ENCODE data around the gene RASGEF1B.
"Not testable (repeated sequence)": the region's sequence is repeated elsewhere in the genome, so short reads cannot be mapped to it uniquely, and the experiment has no call there.

Gene RASGEF1B

DNA sequence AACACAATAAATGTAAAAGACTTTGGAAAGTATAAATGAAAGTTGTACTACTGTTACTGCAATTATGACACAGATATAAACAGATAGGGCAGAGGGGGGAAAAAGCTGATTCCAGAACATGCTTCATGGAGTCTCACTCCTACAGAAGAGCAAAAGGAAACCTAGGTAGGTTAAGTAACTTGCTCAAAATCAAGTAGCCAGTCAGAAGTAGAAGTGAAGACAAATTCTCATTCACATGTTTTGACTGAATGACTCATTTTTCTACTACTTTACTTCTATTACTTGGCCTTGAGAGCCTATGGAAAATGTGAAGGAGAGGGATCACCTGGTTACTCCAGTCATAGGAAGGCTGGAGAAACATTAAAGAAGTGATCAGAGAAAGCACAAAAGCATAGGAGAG lies 23.6 kb upstream of the RASGEF1B start:
- no peak for DNase-seq

DNA sequence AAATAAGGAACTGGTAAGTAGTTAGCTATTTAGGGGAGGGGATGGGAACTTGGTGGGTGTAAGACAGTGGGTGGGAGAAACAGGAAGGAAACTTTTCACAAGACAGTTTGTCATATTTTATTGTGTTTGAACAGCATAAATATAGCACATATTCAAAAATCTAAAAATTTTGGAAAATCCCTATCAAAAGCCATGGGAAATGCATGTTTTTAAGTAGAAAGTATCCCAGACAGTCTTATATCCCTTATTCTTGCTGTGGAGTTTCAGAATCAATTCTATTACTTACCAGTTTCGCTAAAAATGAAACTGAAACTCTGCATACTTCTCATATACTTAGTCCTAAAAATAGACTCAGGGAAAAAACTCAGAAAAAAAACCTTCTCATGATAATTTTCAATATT lies 22.3 kb upstream of the RASGEF1B start:
- DNase-seq = no peak

DNA sequence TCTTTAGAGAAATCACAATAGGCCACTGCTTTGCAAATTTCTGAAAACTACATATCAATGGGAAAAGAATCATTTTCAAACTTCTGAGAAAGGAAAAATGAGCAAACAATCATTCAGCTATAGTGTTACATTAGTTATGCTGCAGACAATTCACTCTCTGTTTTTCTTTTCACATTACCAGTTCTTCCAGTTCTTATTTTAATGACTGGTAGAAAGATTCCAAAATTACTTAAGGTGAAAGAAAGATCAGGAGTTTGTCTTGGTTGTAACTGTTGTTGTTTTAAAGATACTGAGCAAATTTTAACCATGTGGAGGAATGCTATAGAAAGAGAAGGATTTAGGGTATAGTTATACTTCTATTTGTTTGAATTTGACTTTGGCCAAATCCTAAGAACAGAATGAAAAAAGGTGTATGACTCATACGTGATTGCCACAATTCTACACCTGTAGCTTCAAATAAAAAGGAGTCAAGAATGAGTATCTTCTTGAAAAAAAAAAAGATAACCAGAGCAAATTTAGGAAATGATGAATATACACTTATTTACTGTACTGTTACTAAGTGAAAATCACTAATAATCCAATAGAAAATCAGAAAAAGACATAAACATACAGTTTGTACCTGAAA lies 21.0 kb upstream of the RASGEF1B start:
- no peak for DNase-seq

GRCh38 chr4:81491943-81492342 lies 20.2 kb upstream of the RASGEF1B start:
- DNase-seq = no peak

DNA sequence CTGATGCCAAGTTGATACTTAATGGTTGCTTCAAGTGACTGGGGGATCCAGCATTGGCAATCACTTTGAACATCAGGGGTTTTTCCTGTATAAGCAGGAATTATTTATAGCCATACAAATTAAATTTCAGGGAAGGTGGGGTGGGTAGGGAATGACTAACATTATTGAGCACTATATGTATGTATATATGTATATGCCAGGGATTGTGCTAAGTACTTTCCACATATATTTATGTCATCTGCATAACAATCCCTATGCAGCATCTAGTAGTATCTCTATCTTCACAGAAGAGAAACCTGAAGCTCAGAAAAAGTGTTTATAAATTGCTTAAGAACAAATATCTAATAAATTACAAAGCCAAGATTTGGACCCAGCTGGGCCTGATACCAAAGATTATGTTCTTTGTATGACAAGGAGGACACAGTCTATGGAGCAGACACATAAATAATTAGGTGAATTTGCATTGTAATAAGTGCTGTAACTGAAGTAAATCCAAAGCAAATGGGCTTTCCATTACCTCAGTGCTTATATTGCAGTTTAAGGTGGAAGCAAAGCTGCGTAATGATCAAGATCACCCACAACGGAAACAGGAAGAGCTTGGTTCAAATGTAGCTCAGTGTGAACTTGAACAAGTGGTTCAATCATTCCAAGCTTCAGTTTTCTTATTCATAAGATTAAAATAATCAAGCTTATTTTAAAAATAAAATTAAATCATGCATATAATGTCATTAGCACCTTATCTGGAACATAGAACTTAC lies 18.9 kb upstream of the RASGEF1B start:
- no peak for DNase-seq

- no peak for DNase-seq
These were observed 14.8 kb upstream of the RASGEF1B start for GRCh38 chr4:81486502-81486901.

- no peak for DNase-seq
These were observed 13.7 kb upstream of the RASGEF1B start for GRCh38 chr4:81485310-81485980.

DNA sequence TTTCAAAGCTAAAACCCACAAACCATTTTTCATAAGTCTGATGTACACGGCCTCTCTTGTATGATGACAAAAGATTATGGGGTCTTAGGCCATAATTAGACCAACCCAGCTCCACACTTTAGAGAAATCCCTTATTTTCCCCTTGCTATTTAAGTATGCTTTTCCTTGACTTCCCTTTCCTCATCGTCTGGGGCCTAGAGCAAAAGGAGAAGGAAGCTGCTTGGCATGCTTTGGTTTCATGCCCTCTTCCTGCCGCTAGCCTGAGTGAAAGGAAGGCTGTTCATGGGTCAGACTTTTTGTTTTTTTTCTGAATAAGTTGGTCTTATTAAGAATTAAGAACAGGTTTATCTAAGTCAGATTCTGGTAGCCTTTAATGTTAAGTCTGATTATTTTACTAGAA lies 10.6 kb upstream of the RASGEF1B start:
- no peak for DNase-seq

GRCh38 chr4:81481151-81481550 lies 9.4 kb upstream of the RASGEF1B start:
- no peak for DNase-seq

GRCh38 chr4:81479573-81479972 lies 7.9 kb upstream of the RASGEF1B start:
- not testable (repeated sequence) for DNase-seq

- DNase-seq = peak; percentile 7
These were observed 1.9 kb upstream of the RASGEF1B start for GRCh38 chr4:81473331-81474265.

DNA sequence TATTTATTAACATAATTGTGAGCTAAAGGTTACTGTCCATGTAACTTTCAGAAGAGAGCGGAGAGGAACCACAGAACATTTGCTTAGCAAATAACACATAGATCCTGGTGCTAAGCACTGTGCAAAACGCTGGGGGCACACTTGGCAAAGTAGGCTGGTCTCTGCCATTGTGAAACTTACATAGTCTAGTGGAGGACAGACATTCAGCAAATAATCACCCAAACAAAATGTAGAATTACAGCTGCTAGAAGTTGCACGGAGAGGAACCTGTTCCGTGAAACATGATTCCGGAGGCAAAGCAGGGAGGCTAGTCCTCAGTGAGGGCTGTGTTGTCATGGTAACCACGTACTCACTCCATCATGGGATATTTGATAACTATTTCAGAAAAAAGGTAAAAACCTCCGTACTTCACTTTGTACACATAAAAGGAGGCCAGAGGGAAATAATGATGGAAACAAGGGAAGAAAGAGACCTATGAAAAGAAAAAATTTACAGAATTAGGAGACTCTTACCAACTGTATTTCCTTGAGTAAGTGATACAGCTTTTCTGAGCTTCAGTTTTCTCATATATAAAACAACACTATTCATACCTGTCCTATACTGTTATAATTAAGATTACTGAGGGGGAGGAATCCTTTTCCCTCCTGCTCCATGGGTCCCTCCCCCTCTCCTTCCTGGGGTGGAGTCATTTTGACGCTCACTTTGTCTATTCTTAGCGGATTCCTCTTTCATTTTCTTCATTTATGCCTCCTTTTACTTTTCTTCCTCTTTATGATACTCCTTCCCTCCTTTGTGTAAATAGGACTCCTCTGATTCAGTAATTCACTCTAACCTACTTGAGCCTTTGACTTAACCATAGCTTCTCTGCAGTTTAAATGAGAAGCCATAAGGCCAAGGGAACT lies 825 bp upstream of the RASGEF1B start:
- DNase-seq = no peak

GRCh38 chr4:81471298-81471587 lies 464 bp downstream of the RASGEF1B start:
- DNase-seq = no peak

DNA sequence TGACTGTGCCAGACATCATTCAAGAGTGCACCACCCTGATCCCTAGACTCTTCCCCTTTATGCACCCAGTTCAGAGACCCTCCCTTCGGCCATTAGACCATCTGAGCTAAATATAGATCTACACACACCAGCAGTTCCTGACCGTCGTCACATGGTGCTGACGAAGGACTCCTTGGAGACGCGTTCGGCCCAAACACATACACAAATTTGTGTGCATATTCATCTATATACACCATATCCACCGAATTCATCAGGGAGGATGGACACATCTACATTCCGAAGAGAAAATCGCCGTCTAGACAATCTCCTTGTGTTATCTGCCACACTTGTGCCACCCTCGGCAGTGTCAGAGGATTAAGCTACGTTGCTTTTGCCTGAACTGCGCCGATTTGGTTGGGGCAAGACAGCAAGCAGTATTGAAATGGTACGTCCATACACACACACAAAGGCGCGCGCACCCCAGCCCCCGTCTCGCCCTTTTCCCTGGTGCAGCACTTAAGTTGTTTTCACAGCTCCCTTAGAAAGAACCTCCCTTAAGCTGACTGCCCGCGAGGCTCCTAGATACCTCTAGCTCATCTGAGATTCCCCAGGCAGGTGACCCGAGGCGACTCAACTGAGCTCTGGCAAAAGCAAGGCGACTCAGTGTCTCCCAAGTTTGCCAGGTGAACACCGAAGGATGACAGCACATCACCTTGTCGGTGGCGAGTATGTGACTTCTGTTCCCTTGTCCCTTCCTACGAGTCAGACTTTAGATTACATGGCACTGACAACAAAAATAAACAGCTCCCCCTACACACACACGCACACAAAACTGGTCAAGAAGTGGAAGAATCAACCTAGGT lies 1.0 kb downstream of the RASGEF1B start:
- peak; percentile 55 for DNase-seq

- DNase-seq = peak; percentile 65
These were observed 1.8 kb downstream of the RASGEF1B start for GRCh38 chr4:81469781-81470455.

DNA sequence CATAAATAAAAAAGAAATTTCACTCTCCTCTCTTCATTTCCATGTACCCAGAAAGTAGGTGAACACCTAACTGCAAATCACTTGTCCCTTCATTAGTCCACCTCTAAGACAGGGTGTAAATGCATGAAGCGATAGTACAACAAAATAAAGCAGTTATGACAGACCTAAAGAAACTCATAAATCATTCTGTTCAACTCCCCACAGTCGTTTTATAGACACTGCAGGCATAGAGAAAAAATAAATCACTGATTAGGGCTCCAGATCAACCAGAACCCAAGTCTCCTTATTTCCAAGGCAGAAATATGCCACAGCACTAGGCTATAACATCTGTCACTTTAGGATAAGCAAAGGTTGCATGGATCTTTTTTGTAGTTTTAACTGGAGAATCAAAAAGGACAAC lies 3.0 kb downstream of the RASGEF1B start:
- DNase-seq = no peak

DNA sequence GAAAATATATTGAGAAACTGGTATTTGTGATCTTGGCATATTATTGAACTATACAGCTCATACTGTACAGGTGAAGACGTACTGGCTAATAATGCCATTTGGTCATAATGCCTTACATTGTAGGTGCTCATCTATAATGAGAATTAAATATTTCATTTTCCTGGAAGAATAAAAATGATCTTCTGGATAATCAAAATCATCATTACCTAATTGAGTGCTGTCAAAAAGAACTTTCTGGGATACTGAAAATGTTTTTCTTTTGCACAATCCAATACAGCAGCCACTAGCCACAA lies 4.1 kb downstream of the RASGEF1B start:
- DNase-seq = no peak

DNA sequence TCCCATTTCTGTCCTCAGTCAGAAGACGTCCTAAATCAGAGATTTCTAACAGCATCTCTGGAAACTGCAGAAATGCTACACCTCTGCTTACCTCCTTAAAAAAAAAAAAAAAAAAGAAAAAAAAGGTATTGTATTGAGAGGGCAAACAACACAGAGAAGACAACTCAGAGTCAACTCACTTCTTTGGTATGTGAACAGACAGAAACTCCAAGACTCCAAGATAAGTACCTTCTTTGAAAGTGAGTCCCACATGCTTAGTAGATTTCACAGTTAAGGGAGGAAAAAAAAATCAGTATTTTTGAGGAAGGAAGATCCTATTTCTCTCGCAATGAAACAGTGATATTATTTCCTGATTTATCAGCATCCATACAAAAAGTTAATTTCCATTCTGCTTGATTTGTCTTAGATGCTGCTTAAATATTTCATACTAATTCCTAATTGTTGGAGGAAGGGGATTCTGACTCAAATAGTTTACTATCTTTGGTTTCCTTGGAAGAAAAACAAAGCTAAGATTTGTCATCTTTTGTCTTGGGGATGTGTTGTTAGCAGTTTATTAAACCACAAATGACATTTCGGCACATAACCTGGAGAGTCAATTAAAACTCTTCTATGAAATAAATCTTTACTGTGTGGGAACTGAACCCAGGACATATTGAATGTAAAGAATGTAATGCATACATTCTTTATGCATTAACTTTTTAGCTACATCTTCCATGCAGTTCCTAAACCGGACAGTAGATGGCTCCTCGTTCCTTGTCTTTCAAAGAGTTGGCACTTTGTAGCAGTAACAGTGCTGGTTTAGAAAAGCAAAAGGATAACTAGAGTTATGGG lies 4.7 kb downstream of the RASGEF1B start:
- DNase-seq = peak; percentile 78

DNA sequence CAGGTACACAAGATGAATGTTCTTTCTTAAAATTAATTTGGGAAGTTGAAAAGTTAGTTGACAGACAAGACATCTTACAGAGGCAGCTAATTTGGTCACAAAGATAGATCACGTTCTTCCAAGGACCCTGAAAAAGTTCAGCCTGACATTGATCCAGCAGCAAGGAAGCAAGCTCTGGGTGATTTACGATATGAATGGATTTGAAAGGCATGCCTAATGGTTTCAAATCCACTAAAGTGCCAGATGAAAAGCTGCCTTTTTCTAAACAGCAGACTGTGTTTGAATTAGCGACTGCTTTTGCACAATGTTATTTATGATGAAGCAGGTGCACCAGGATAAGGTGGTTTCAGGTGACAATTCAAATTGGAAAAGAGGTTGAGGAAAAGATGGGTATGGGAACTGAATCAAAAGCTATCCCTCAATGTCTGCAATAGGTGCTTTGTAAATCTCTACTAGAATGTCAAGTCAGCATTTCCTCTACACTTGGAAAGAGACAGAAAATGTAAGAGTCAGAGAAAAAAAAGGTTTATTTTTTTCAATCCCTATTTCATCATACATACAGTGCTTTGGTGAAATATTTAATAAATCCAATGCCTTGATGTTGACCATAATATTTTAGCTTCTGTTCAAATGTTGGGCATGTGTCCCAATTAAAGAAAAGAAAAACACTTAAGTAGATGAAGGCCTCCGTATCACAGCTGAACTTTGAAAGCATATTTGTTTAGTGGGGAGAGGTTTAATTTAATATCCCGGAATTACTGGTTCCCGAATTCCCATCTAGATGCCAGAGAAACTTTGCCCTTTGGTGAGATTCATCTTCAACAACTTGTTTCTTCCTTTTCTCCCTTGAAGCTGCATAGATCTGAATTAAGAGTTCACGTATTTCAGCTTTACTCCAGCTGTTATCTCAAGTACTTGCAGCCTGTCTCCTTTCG lies 6.0 kb downstream of the RASGEF1B start:
- no peak for DNase-seq

Data from kidney glomerular epithelial cell (primary cell).